ENCODE results near the gene IMPACT.

DNA sequence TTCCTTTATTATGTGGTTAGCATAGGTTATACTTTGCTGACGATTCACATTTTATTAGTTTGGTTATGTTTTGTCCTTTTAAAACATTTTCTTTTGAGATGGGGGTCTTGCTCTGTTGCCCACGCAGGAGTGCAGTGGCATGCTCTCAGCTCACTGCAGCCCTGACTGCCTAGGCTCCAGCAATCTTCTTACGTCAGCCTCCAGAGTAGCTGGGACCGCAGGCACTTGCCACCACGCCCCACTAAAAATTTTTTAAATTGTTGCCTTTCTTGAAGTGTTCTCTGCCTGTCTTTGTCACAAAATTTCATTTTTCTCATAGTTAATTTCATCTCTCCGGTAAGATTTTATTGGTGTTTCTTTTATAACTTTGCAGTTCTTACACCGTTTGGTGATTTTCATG, 52.9 kb downstream of the IMPACT start:
- TF ChIP-seq ZNF274 (IDR thresholded peaks at IDR 0.05; ENCODE audit: low read depth, low read length) = no peak
- no peak for TF ChIP-seq YY1 (IDR thresholded peaks at IDR 0.05; ENCODE audit: insufficient read depth, insufficient read length)
- TF ChIP-seq SUZ12 (IDR thresholded peaks at IDR 0.05; ENCODE audit: extremely low read depth, insufficient read depth, insufficient read length) = no peak
